HS-5 (cell line): ENCODE results near the gene POLR2H.
A peak's percentile ranks its signal among the peaks of the same experiment; 100 is the strongest.

Experiments used
- DNase-seq: peaks from one replicate; pipeline ENCODE4 v3.0.0-alpha.2; 2012; ENCODE audit warnings: low read depth

Gene POLR2H

DNA sequence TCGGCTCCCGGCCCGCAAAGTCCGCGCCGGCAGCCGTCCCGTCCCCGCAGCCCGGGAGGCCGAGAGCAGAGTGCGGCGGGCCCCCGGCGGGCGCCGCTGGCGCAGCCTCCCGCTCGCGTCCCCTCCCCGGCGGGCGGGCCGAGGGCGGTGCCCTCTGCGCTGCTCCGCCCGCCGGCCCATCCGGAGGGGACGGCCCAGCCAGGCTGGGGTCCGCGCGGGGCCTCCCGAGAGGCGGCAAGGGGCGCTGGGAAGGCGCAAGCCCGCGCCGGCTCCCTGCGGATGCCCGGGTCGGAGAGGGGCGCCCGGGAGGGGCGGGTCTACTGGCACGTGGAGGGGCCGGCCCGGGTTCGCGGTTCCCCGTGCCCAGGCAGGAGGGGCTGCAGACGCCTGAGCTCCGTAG, at the start of gene POLR2H, which contains the start of gene CLCN2:
Gene POLR2H (plus strand): TSS at position 179 of the 400 bp plus-strand sequence. CDS start 1,783 bp downstream, outside the sequence.
Gene CLCN2 (minus strand): TSS at position 74 of the 400 bp plus-strand sequence. CDS start 126 bp downstream, outside the sequence.
- DNase-seq = no peak

DNA sequence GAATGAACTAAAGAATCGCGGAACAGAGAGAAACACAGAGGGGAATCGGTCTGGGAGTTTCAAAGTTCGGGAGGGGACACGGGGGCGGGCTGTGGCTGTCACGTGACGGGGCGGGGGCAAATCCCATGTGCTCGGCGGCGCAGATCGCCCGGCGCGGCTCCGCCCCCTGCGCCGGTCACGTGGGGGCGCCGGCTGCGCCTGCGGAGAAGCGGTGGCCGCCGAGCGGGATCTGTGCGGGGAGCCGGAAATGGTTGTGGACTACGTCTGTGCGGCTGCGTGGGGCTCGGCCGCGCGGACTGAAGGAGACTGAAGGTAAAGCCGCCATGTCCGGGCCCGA, 47.2 kb upstream of the POLR2H start, which contains the start of gene EIF4G1:
Gene EIF4G1 (plus strand): TSS at position 244 of the 337 bp plus-strand sequence. CDS start 1,191 bp downstream, outside the sequence.
- peak; percentile 62 for DNase-seq

DNA sequence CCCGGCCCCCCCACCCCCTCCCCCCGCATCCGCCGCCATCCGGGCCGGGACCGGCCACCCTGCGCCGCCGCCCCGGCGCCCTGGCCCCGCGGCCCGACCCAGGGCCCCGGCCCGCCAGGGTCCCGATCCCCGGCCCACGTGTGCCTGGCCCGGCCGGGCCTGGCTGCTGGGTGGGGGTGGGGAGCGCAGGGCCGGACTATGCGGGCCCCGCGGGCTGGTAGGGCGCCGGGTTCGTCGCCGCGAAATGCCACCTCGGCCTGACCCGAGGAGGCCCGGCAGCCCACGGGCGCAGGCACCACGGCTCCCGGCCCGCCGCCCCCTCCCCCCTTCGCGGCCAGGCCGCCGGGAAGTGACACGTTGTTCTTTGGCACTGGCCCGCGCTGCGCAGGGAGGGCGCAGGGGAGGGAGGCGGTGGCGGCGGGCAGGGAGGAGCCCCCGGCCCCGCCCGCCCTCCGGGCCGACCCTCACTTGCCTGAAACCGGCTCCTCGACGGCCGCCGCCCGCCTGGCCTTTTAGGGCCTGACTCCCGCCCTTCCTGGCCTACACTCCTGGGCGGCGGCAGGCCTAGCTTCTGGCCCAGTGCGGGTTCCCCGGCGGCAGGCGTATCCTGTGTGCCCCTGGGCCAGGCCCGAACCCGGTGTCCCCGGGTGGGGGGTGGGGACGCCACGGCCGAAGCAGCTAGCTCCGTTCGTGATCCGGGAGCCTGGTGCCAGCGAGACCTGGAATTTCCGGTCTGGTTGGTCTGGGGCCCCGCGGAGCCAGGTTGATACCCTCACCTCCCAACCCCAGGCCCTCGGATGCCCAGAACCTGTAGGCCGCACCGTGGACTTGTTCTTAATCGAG, 46.6 kb upstream of the POLR2H start:
- no peak for DNase-seq

DNA sequence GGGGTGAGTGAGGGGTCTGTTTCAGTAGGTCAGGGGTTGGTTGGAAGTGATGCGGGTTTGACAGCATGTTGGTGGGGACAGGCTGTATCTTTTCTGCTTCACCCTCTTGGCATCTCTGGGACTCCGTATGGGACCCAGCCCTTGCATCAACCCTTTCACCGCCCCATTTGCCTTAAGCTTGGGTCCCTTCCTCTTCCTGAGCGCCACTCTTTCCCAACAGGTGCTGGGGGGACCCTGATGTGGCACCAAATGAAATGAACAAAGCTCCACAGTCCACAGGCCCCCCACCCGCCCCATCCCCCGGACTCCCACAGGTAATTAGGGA, 46.0 kb upstream of the POLR2H start:
- no peak for DNase-seq

DNA sequence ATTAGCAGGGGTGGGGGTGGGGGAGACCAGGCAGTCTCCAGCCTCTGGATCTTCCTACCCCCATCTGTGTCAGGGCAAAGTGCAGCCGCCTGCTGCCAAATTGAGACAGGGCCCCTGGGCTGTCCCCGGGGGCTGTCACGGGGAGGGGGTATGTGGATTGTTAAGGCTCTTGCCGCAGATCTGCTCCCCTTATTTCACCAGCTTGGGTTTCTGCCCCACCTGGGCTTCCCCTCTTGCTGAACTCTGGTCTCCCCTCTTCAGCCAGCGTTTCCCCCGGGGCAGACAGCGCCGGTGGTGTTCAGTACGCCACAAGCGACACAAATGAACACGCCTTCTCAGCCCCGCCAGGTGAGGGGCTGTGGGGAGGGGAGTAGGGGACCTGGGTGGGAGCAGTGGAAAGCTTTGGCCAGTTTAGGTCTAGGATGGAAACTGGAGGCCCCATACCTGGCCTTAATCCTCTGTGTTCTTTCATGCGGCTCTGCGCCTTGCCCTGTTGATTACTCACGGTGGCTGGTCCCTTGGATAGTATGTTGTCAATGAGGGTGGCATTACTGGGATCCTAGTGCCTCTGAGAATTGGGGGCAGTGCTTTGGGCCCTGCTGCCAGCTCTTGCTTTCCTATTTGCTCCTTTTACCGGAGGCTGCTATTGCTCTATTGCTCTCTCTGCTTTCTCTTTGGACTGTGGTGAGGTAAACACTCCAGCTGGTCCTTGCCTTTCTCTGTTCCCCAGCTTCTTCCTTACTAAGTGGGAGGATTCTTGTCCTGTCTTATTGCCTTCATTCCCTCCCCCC, 45.4 kb upstream of the POLR2H start:
- DNase-seq = no peak

DNA sequence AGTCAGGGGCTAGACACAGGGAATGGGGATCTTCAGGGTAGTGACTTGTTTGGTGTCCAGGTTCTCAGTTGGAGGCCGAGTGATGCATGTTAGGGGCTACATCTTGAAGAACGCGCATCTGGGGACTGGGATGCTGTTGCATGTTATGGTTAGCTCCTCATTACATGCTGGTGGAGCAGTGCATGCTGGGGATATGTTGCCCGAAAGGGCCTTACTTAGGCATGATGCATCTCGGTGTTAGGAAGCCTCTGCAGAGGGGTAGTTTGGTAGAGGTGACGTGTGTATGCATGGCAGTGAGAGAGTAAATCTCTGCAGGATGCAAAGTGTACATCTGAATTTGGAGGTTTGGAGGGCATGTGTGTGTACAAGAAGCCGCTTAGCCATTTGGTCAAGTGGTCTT, 44.7 kb upstream of the POLR2H start:
- DNase-seq = no peak

DNA sequence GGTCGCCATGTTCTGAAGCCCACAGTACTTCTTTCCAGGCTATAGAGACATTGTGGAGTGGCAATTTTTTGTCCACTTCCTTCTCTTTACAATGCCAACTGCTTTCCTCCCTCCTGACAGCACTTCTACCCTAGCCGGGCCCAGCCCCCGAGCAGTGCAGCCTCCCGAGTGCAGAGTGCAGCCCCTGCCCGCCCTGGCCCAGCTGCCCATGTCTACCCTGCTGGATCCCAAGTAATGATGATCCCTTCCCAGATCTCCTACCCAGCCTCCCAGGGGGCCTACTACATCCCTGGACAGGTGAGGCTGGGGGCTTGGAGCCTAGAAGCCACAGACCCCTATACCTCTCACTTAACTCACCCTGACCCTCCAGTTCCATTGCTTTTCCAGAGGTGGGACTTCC, 44.3 kb upstream of the POLR2H start:
- DNase-seq = no peak

DNA sequence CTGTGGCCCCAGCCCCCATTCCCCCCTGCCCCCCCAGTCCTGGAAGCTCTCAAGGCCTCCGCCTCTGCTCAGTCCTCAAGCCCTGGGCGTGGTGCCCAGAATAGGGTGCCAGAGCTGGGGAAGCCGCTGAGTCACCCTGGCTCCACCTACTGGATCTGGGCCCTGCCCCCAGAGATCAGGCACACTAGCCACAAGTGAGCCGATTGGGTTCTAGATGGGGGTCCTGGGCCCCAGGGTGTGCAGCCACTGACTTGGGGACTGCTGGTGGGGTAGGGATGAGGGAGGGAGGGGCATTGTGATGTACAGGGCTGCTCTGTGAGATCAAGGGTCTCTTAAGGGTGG, 41.4 kb upstream of the POLR2H start:
- DNase-seq = peak; percentile 92

DNA sequence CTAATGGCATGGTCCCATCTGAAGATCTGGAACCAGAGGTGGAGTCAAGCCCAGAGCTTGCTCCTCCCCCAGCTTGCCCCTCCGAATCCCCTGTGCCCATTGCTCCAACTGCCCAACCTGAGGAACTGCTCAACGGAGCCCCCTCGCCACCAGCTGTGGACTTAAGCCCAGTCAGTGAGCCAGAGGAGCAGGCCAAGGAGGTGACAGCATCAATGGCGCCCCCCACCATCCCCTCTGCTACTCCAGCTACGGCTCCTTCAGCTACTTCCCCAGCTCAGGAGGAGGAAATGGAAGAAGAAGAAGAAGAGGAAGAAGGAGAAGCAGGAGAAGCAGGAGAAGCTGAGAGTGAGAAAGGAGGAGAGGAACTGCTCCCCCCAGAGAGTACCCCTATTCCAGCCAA, 39.8 kb upstream of the POLR2H start:
- DNase-seq = no peak

DNA sequence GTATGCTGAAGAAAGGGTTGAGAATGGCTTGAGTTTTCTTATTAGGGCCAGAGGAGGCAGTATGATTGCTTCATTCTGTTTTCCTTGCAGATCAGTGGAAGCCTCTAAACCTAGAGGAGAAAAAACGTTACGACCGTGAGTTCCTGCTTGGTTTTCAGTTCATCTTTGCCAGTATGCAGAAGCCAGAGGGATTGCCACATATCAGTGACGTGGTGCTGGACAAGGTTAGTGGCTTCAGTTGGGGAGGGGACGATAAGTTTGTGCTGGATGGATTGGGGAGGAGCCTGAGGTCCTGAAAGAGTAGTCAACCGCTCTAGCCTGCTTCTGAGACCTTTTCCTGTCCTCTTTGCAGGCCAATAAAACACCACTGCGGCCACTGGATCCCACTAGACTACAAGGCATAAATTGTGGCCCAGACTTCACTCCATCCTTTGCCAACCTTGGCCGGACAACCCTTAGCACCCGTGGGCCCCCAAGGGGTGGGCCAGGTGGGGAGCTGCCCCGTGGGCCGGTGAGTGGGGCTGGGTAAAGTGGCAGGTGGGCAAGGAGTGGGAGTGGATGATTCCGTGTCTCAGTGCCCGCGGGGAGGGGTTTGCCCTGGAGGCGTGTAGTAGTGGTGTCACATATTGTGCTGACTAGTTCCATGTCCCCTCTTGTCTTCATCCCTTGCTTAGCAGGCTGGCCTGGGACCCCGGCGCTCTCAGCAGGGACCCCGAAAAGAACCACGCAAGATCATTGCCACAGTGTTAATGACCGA, 38.6 kb upstream of the POLR2H start:
- DNase-seq = no peak

DNA sequence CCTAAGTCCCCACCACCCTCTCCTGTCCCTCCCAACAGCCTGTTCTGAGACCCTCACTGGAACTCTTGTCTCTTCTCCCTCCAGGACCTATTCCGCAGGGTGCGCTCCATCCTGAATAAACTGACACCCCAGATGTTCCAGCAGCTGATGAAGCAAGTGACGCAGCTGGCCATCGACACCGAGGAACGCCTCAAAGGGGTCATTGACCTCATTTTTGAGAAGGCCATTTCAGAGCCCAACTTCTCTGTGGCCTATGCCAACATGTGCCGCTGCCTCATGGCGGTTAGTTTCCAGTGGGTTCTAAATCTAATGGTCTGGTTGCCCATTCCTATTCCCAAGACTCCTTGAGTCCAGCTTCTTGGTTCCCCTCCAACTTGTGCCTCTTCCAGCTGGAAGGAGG, 37.8 kb upstream of the POLR2H start:
- DNase-seq = no peak

DNA sequence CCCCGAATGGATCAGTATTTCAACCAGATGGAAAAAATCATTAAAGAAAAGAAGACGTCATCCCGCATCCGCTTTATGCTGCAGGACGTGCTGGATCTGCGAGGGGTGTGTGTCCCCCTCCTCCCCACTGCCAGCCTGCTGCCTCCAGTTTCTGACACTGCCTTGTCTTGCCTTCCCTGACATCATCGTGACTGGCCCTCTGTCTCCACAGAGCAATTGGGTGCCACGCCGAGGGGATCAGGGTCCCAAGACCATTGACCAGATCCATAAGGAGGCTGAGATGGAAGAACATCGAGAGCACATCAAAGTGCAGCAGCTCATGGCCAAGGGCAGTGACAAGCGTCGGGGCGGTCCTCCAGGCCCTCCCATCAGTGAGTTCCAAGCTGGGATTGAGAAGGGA, 36.2 kb upstream of the POLR2H start:
- no peak for DNase-seq

DNA sequence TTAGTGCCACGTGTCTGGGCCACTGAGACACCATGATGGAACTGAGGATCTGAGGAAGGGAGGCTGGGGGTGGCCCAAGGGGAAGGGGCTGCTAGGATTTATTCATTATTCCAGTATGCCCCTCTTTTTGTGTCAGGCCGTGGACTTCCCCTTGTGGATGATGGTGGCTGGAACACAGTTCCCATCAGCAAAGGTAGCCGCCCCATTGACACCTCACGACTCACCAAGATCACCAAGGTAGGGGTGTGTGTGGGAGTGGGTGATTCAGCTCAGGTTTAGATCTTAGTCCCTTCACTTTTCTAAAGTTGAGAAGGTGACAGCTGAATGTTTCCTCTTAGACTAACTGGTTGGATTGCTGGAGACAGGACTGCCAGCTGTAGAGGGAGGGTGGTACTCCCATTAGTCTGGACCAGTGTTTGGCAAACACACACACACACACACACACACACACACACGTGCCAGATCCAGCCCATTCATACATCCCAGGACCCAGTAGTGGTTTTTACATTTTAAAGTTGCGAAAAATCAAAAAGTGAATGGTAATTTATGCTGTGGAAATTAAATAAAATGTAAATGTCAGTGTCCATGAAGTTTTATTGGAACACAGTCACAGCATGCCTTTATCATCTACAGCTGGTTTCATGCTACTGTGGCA, 35.7 kb upstream of the POLR2H start:
- no peak for DNase-seq

DNA sequence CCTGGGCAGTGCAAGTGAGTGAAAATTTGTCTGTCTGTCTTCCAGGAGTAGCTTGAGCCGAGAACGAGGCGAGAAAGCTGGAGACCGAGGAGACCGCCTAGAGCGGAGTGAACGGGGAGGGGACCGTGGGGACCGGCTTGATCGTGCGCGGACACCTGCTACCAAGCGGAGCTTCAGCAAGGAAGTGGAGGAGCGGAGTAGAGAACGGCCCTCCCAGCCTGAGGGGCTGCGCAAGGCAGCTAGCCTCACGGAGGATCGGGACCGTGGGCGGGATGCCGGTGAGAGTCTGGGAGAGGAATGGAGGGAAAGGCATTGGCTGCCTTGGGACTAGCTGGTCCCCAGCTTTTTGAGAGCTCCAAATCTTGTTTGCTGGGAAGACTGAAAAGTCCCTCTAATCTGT, 34.3 kb upstream of the POLR2H start:
- DNase-seq = no peak

DNA sequence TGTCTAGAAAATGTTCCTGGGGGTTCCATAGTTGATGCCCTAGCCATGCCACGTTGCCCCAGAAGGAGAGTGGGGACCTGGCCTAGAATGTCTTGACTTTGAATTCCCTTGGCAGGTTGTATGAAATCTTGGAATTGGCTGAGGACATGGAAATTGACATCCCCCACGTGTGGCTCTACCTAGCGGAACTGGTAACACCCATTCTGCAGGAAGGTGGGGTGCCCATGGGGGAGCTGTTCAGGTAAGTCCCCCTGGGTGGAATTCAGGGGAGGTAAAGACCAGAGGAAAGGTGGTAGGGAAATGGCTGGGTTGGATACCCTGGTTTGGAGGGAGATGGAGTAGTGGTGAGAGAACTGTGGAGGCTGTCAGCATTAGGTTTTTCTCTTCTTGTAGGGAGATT, 33.0 kb upstream of the POLR2H start:
- DNase-seq = no peak

DNA sequence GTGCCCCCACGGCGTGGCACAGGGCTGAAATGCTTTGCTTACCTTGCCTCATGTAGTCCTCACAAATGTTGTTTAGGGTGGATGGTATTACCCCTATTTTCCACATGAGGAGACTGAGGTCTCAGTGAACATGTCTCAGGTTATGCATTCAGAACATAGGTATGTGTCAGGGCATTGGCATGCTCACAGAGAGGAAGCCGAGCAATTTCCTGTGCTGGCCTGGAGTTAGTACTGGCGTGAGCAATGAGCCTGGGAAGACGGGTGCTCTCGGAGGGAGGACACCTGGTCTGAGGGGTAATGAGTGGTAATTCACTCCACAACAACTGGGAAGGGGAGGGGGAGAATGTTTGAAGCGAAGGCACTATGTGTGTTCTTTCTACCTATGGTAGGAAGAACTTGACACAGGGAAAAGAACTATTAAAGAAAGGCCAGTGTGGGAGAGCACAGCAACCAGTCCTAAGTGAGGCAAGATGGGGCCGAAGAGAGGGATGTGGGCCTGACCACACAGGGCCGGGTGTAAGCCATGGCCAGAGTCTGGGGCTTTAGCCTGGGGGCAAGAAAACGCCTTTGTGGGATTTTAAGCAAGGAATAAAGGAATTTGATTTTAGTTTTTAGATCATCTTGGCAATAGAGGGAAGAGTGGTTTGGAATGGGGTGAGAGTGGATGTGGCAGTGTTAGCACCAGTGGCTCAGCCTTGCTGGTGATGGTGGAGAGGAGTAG, 29.0 kb upstream of the POLR2H start:
- DNase-seq = peak; percentile 88

DNA sequence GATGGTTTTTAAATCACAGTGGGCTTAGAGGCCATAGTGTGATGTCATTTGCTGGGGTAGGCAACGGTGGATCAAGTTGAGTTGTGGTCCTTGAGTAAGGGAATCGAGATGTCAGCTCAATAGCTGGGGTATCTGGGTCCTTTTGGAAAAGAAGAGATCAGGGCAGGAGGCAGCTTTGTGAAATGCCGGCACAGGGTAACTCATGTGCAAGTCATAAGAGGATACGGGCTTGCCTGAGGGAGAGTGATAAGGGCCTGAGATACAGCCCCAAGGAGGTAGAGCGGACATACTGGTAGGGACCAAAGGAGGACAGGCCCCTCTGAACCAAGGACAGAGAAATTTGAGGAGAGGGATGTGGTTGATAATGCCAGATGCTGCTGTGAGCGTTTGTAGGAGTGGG, 28.3 kb upstream of the POLR2H start:
- no peak for DNase-seq

DNA sequence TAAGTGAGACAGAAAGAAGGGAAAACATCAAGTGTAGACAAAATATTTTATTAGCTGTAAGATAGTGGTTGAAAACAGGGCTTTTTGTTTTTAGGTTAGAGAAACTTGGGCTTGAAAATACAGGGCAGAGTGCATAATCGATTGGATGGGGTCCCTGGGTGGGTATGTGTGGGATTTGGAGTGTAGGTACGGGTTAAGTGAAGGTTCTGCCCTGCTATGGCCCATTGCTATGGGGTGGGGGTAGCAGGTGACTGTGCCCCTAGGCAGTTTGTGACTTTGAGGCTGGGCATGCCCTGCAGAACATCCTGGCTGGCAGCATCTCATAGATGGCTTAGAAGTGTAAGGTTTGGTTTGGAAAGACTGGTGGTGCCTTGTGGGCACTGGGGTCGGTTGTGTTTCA, 27.8 kb upstream of the POLR2H start:
- no peak for DNase-seq

DNA sequence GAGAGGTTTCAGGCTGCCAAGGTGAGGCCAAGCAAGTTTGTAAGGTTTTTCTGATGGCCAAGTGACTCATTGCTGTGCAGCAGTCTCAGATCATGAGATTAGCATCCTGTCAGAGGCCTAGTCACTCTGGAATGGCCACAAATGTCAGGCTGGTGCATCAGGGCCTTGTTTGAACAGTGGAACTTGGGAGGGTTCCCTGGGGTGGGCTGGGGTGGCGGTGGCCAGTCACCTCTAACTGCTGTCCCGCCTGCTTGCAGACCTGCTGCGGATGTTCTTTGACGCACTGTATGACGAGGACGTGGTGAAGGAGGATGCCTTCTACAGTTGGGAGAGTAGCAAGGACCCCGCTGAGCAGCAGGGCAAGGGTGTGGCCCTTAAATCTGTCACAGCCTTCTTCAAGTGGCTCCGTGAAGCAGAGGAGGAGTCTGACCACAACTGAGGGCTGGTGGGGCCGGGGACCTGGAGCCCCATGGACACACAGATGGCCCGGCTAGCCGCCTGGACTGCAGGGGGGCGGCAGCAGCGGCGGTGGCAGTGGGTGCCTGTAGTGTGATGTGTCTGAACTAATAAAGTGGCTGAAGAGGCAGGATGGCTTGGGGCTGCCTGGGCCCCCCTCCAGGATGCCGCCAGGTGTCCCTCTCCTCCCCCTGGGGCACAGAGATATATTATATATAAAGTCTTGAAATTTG, 26.9 kb upstream of the POLR2H start:
- DNase-seq = peak; percentile 72

DNA sequence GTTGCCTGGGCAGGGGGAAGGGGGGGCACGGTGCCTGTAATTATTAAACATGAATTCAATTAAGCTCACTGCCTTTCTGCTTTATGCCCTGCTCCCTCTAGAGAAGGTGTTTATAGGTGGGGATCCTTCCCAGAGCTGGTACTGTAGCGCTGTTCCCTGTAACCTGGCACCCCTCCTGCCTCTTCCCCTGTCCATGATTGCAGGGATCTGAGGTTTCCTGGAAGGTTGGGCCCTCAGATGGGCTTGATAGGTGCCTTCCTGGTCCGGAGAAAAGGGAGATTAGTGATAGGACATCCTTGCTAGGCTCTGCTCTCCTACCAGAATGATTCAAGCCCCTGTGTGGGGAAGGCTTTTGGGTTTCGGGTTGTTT, 26.2 kb upstream of the POLR2H start:
- no peak for DNase-seq
